ENCODE data around the gene MLKL.

The MLKL gene

GRCh38 chr16:74734361-74735161 lies 33.9 kb upstream of the MLKL start:
- H3K4me3 ChIP-seq (ENCODE audit: low read depth, low read length) = no peak overlapping the region
- TF ChIP-seq CTCF (IDR thresholded peaks at IDR 0.05; ENCODE audit: insufficient read depth, low read depth, low read length, missing control alignments) = no peak
- DNase-seq (ENCODE audit: low read depth) = no peak

GRCh38 chr16:74732707-74733350 lies 32.2 kb upstream of the MLKL start:
- TF ChIP-seq CTCF (IDR thresholded peaks at IDR 0.05; ENCODE audit: insufficient read depth, low read depth, low read length, missing control alignments) = no peak
- no peak for DNase-seq (ENCODE audit: low read depth)
- H3K4me3 ChIP-seq (ENCODE audit: low read depth, low read length) = no peak overlapping the region

- no peak overlapping the region for H3K4me3 ChIP-seq (ENCODE audit: low read depth, low read length)
- TF ChIP-seq CTCF (IDR thresholded peaks at IDR 0.05; ENCODE audit: insufficient read depth, low read depth, low read length, missing control alignments) = no peak
- DNase-seq (ENCODE audit: low read depth) = no peak
Measured at GRCh38 chr16:74731853-74732477, 31.3 kb upstream of the MLKL start.

DNA sequence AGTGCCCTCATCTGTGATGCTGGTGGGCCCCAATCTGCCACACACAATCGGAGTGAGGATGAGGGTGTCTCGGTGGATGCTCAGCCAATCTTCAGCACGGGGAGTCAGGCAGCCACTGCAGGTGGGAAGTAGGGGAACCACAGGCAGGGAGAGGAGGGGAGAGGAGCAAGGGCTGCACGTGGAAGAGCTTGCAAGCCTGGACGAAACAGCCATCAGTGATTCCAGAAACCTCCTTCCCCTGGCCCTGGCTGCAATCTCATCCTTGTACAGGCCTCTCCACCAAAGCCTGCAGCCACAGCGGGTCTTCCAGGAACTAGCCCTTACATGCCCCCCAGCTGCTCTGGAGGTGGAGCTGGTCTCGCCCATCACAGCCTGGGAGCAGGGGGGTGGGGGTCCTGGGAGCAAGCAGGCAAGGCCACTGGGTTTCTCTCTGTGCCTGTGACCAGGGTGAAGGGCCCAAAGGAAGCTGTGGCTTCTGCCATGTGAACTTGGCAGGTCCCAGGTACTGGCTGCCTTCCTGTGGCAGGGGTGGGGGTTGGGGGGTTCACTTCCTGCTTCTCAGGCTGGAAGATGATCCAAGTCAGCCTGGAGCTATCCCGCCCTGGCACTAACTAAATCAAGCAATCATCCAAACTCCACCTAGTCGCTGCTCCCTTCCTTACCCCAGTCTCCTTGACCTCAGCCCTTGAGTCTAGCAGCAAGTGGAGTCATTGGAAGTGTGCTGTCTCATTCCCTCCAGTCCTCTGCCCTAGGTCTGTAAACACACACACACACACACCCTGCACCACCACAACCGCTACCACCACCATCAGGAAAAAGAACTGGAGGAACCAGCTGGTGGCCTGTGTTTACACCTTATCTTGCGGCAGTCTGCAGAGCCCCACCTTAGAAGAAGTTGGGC lies 29.4 kb upstream of the MLKL start:
- no peak for DNase-seq (ENCODE audit: low read depth)
- H3K4me3 ChIP-seq (ENCODE audit: low read depth, low read length) = no peak overlapping the region

GRCh38 chr16:74727903-74728302 lies 27.2 kb upstream of the MLKL start:
- TF ChIP-seq CTCF (IDR thresholded peaks at IDR 0.05; ENCODE audit: insufficient read depth, low read depth, low read length, missing control alignments) = no peak
- H3K4me3 ChIP-seq (ENCODE audit: low read depth, low read length) = no peak overlapping the region
- DNase-seq (ENCODE audit: low read depth) = no peak

More for the DNA sequence above, 29.4 kb upstream of the MLKL start:
- TF ChIP-seq CTCF (IDR thresholded peaks at IDR 0.05; ENCODE audit: insufficient read depth, low read depth, low read length, missing control alignments) = no peak

DNA sequence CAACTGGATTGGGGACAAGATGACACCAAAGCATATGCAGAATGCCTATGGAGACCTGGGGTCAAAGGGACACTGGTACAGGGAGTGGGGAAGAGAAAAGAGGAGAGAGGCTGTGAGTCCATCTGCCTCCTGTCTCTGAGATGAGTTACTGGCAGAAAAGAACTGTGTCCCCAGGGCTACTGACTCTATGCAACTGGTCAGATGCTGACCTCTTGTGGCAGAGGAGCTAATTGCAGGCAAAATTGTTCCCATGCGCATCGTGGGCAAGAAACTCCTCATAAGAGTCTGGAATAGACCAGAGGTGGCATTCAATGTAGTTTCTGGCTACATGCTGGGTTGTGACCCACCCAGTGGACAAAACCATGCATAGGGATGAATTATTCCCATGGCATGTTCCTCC lies 26.1 kb upstream of the MLKL start:
- DNase-seq (ENCODE audit: low read depth) = peak; percentile 63

More for the DNA sequence above, 26.1 kb upstream of the MLKL start:
- TF ChIP-seq CTCF (IDR thresholded peaks at IDR 0.05; ENCODE audit: insufficient read depth, low read depth, low read length, missing control alignments) = peak; percentile 58
- no peak overlapping the region for H3K4me3 ChIP-seq (ENCODE audit: low read depth, low read length)
